SU-DHL-6 (cell line): ENCODE results near the gene PTPN21.

Experiments used
- H2AFZ ChIP-seq: fragments of 200-600 bp; sonication (generic); 2 replicates; pipeline ENCODE4 v1.6.1; 2014; ENCODE audit warnings: low read depth, mild to moderate bottlenecking, moderate library complexity, mixed read lengths, antibody characterized with exemption, low read length; ENCODE audit not compliant: severe bottlenecking
- H3F3A ChIP-seq: fragments of 200-600 bp; shearing (Covaris generic); 2 replicates; pipeline ENCODE4 v1.6.0; 2016; ENCODE audit warnings: antibody characterized with exemption, mild to moderate bottlenecking; ENCODE audit not compliant: insufficient read depth
- H3K27ac ChIP-seq: fragments of 200-600 bp; sonication (generic); 2 replicates; pipeline ENCODE4 v1.5.1; 2016; ENCODE audit warnings: low read depth, mild to moderate bottlenecking, low read length, moderate library complexity, mixed read lengths
- H3K27me3 ChIP-seq: fragments of 200-600 bp; sonication (generic), shearing (Covaris generic); 2 replicates; pipeline ENCODE4 v1.6.0; 2014; ENCODE audit warnings: mild to moderate bottlenecking, low read length
- H3K36me3 ChIP-seq: fragments of 200-600 bp; sonication (generic); 2 replicates; pipeline ENCODE4 v1.6.1; 2014; ENCODE audit warnings: mild to moderate bottlenecking, low read length, mixed read lengths
- H3K4me2 ChIP-seq: fragments of 300-600, 200-600 bp; shearing (Covaris generic), sonication (generic); 2 replicates; pipeline ENCODE4 v1.6.0; 2014; ENCODE audit warnings: low read length, low read depth, mild to moderate bottlenecking; ENCODE audit not compliant: poor library complexity, severe bottlenecking
- H3K4me3 ChIP-seq: fragments of 200-600 bp; sonication (generic); 2 replicates; pipeline ENCODE4 v1.5.1; 2014; ENCODE audit warnings: antibody characterized with exemption, low read length, mild to moderate bottlenecking, mixed read lengths; ENCODE audit not compliant: insufficient read depth, poor library complexity, severe bottlenecking
- H3K79me2 ChIP-seq: fragments of 200-600 bp; sonication (generic); 2 replicates; pipeline ENCODE4 v1.6.1; 2014; ENCODE audit warnings: mild to moderate bottlenecking, low read length, moderate library complexity; ENCODE audit not compliant: insufficient read depth
- H3K9ac ChIP-seq: fragments of 200-600 bp; sonication (generic); 2 replicates; pipeline ENCODE4 v1.7.0; 2014; ENCODE audit warnings: mild to moderate bottlenecking, low read length
- H3K9me2 ChIP-seq: fragments of 200-600 bp; sonication (generic); replicated peaks from 2 replicates; pipeline ENCODE4 v1.6.1; 2014; ENCODE audit warnings: low read length; ENCODE audit not compliant: insufficient read depth
- H3K9me3 ChIP-seq: fragments of 200-600 bp; sonication (generic); 2 replicates; pipeline ENCODE4 v1.6.1; 2014; ENCODE audit warnings: low read length, mixed read lengths; ENCODE audit not compliant: insufficient read depth
- H4K20me1 ChIP-seq: fragments of 200-600 bp; sonication (generic); 2 replicates; pipeline ENCODE4 v1.6.1; 2014; ENCODE audit warnings: low read depth, mild to moderate bottlenecking, antibody characterized with exemption, low read length, moderate library complexity, mixed read lengths
- CTCF ChIP-seq: fragments of 200-600 bp; sonication (generic); IDR thresholded peaks from one replicate; pipeline ENCODE4 v1.5.1; 2017; ENCODE audit warnings: antibody characterized with exemption, mild to moderate bottlenecking, low read length, moderate library complexity; ENCODE audit not compliant: insufficient read depth, poor library complexity, severe bottlenecking
- EZH2phosphoT487 ChIP-seq: fragments of 200-600 bp; sonication (generic), shearing (Covaris generic); conservative IDR thresholded peaks from 2 replicates; pipeline ENCODE4 v1.6.1; 2018; ENCODE audit warnings: mild to moderate bottlenecking, antibody characterized with exemption, low read length, moderate library complexity, mixed read lengths

The PTPN21 gene

GRCh38 chr14:88550078-88550477, 4.7 kb downstream of the PTPN21 start:
- H4K20me1 ChIP-seq: no peaks in the 10 kb centered on the region
- TF ChIP-seq EZH2phosphoT487 (no peak), CTCF (no peak)
- no peak overlapping the region for H3K9ac ChIP-seq
- no peak overlapping the region for H3K27ac ChIP-seq
- no peaks in the 10 kb centered on the region for H3F3A ChIP-seq
- H3K4me2 ChIP-seq: no peak overlapping the region
- no peak overlapping the region for H3K4me3 ChIP-seq
- H3K9me2 ChIP-seq: no peaks in the 10 kb centered on the region
- no peaks in the 10 kb centered on the region for H3K27me3 ChIP-seq
- H3K79me2 ChIP-seq: no peaks in the 10 kb centered on the region
- no peaks in the 10 kb centered on the region for H3K36me3 ChIP-seq
- H3K9me3 ChIP-seq: no peaks in the 10 kb centered on the region
- no peak overlapping the region for H2AFZ ChIP-seq

- Histone ChIP-seq H3K27me3 (no peaks in the 10 kb centered on the region), H3K4me2 (no peak overlapping the region), H3K9me2 (no peaks in the 10 kb centered on the region), H3K9ac (no peak overlapping the region), H3K36me3 (no peaks in the 10 kb centered on the region), H3K27ac (no peak overlapping the region), H2AFZ (no peak overlapping the region), H3K79me2 (no peaks in the 10 kb centered on the region), H4K20me1 (no peaks in the 10 kb centered on the region), H3F3A (no peaks in the 10 kb centered on the region), H3K9me3 (no peaks in the 10 kb centered on the region), H3K4me3 (no peak overlapping the region)
- TF ChIP-seq EZH2phosphoT487 (no peak), CTCF (no peak)
Measured at GRCh38 chr14:88547386-88547780, 7.4 kb downstream of the PTPN21 start.

- Histone ChIP-seq H3K9ac (no peak overlapping the region), H3K9me2 (no peaks in the 10 kb centered on the region), H3K4me2 (no peak overlapping the region), H3K36me3 (no peaks in the 10 kb centered on the region), H3F3A (no peaks in the 10 kb centered on the region), H2AFZ (no peak overlapping the region), H4K20me1 (no peaks in the 10 kb centered on the region), H3K27me3 (no peaks in the 10 kb centered on the region), H3K27ac (no peak overlapping the region), H3K4me3 (no peak overlapping the region), H3K9me3 (no peaks in the 10 kb centered on the region), H3K79me2 (no peaks in the 10 kb centered on the region)
- TF ChIP-seq CTCF (no peak), EZH2phosphoT487 (no peak)
Measured at GRCh38 chr14:88546621-88547385, 8.0 kb downstream of the PTPN21 start.
